Nephron (organoid): ENCODE data around the gene RGS14.
"Not testable (repeated sequence)": the region's sequence is repeated elsewhere in the genome, so short reads cannot be mapped to it uniquely, and the experiment has no call there.

Source experiments
- H3K27ac Mint-ChIP-seq, 3 experiments: 2 replicates each; pipeline ENCODE4 v1.8.0; 2020; ENCODE audit warnings: mixed read lengths in 3 of 3, mild to moderate bottlenecking in 2 of 3, moderate library complexity in 1 of 3
- H3K27me3 Mint-ChIP-seq: 2 replicates; pipeline ENCODE4 v1.8.0; 2021; ENCODE audit warnings: low read depth, mild to moderate bottlenecking, moderate library complexity, mixed read lengths
- H3K36me3 Mint-ChIP-seq: 2 replicates; pipeline ENCODE4 v1.8.0; 2020; ENCODE audit warnings: low read depth, mixed read lengths
- H3K4me1 Mint-ChIP-seq: 2 replicates; pipeline ENCODE4 v1.8.0; 2020; ENCODE audit warnings: mixed read lengths
- H3K4me3 Mint-ChIP-seq, 3 experiments: 2 replicates each; pipeline ENCODE4 v1.8.0; 2020; ENCODE audit warnings: mild to moderate bottlenecking in 3 of 3, mixed read lengths in 3 of 3, moderate library complexity in 2 of 3
- H3K9me3 Mint-ChIP-seq: 2 replicates; pipeline ENCODE4 v1.8.0; 2020; ENCODE audit warnings: mixed read lengths
- CTCF ChIP-seq, 3 experiments: fragments of 200-600 bp; sonication (generic); IDR thresholded peaks; one replicate each; pipeline ENCODE4 v1.5.0; 2021; ENCODE audit warnings: antibody characterized with exemption in 3 of 3; ENCODE audit not compliant: unreplicated experiment in 3 of 3

Gene RGS14

DNA sequence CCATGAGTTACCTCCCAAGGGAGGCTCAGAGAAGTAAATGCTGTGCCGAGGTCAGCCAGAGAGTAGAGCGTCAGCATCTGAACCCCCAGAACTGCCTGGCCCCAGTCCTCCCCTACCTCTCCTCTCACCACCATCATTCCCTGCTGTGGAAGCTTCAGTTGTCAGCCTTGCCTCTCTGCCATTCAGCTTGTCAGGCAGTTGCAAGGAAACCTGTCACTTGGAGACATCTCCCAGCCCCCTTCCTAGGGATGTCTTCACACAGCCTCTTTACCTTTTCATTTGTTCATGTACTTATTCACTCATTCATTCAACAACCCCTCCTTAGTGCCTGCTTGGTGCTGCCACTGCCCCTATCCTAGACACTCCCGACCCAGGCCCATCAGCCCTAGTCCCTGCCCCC is 2.1 kb downstream of the RGS14 start:
- no peak overlapping the region for H3K4me3 Mint-ChIP-seq
- no peaks in the 10 kb centered on the region for H3K36me3 Mint-ChIP-seq
- no peaks in the 10 kb centered on the region for H3K9me3 Mint-ChIP-seq
- H3K4me1 Mint-ChIP-seq: peaks cover 5% of the 10 kb centered on the region
- peaks cover 11% of the 10 kb centered on the region for H3K27me3 Mint-ChIP-seq
- H3K27ac Mint-ChIP-seq: peak overlapping the region in 1 of 3 experiments; percentile 5
- no peak for TF ChIP-seq CTCF (IDR thresholded peaks at IDR 0.05; ENCODE audit: unreplicated experiment in 3 of 3)

- peak overlapping the region in 1 of 3 experiments; percentile 5 for H3K4me3 Mint-ChIP-seq
- not testable (repeated sequence) for H3K9me3 Mint-ChIP-seq, H3K36me3 Mint-ChIP-seq, H3K27ac Mint-ChIP-seq, H3K4me1 Mint-ChIP-seq
- H3K27me3 Mint-ChIP-seq: peaks cover 11% of the 10 kb centered on the region
Measured at GRCh38 chr5:177360740-177361139, 3.0 kb downstream of the RGS14 start.

DNA sequence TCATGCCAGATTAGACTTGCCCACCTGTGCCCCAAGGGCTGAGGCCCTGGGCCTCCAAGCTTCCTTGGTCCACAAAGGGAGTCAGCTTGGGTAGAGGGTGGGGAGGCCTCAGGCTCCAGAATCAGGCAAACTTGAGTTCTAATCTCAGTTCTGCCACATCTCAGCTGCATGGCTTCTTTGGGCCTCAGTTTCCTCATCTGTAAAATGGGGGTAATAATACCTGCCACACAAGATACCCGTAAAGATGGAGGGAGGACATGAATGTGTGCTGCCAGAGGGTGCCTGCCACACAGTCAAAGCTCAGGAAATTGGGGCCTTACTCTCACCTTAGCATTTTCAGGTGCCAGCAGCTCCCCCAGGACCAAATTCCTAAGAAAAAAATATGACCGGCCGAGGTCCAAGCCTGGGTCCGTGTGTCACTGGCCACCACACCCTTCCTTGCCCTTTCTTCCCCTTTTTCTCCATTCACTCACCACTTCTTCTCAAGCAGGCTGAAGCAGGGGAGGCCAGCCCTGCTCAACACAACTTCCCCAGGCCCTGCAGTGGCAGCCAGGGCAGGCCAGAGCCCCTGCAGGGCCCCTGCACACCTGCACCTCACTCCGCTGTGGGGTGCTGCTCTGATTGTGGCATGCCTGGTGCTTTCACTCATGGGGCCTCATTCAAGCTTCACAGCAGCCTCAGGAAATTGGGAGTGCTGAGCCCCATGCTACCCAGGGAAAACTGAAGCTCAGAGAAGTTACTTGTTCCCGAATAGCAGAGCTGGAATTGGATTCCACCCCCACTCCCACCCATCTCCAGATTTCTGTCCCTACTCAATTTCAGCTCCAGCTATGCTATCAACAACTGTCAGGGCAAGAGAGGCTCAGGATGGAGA is 3.9 kb downstream of the RGS14 start:
- no peak for TF ChIP-seq CTCF (IDR thresholded peaks at IDR 0.05; ENCODE audit: unreplicated experiment in 3 of 3)
- Mint-ChIP-seq H3K27me3 (peaks cover 11% of the 10 kb centered on the region), H3K27ac (peak overlapping the region; percentile 62 to 92 (median 86)), H3K4me3 (peak overlapping the region; percentile 71 to 78 (median 72)), H3K36me3 (no peaks in the 10 kb centered on the region), H3K4me1 (peaks cover 15% of the 10 kb centered on the region), H3K9me3 (no peaks in the 10 kb centered on the region)

GRCh38 chr5:177362292-177362609 is 4.5 kb downstream of the RGS14 start:
- H3K27me3 Mint-ChIP-seq: peaks cover 11% of the 10 kb centered on the region

GRCh38 chr5:177362610-177363507 is 5.1 kb downstream of the RGS14 start:
- H3K36me3 Mint-ChIP-seq: no peaks in the 10 kb centered on the region
- H3K9me3 Mint-ChIP-seq: no peaks in the 10 kb centered on the region
- H3K27ac Mint-ChIP-seq: peak overlapping the region; percentile 62 to 92 (median 86)
- peaks cover 6% of the 10 kb centered on the region for H3K27me3 Mint-ChIP-seq
- no peak for TF ChIP-seq CTCF (IDR thresholded peaks at IDR 0.05; ENCODE audit: unreplicated experiment in 3 of 3)
- peaks cover 19% of the 10 kb centered on the region for H3K4me1 Mint-ChIP-seq
- peak overlapping the region; percentile 72 to 78 (median 78) for H3K4me3 Mint-ChIP-seq

More at GRCh38 chr5:177362292-177362609, 4.5 kb downstream of the RGS14 start:
- H3K4me3 Mint-ChIP-seq: peak overlapping the region; percentile 71 to 78 (median 72)
- TF ChIP-seq CTCF (IDR thresholded peaks at IDR 0.05; ENCODE audit: unreplicated experiment in 3 of 3): no peak
- H3K27ac Mint-ChIP-seq: peak overlapping the region; percentile 62 to 92 (median 86)
- H3K36me3 Mint-ChIP-seq: no peaks in the 10 kb centered on the region
- H3K4me1 Mint-ChIP-seq: peaks cover 19% of the 10 kb centered on the region
- H3K9me3 Mint-ChIP-seq: no peaks in the 10 kb centered on the region

DNA sequence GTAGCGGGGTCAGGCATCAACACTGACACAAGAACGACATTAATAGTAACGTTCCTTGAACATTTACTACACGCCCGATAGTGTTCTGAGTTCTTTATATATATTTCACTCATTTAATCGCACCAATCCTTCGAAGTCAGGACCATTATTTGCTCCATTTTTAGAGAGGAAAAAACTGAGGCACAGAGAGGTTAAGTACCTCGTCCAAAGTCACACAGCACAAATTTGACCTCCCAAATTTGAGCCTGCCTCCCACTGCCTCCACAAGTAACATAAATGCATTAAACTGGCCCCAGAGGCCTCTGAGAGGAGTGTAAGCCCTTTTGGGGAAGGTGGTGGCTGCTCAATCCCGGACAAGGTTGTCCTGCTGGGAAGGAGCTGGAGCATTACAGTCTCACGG is 5.8 kb downstream of the RGS14 start:
- Mint-ChIP-seq H3K9me3 (no peaks in the 10 kb centered on the region), H3K27ac (peak overlapping the region in 2 of 3 experiments; percentile 86 to 92), H3K4me1 (peaks cover 25% of the 10 kb centered on the region), H3K4me3 (peak overlapping the region; percentile 48 to 78 (median 64)), H3K27me3 (peaks cover 6% of the 10 kb centered on the region), H3K36me3 (no peaks in the 10 kb centered on the region)
- TF ChIP-seq CTCF (IDR thresholded peaks at IDR 0.05; ENCODE audit: unreplicated experiment in 3 of 3): no peak
